GM12878 (cell line): ENCODE data around the gene ZNF613. TPM values are rescaled to one million over a fixed set of nuclear protein-coding genes. Genes with fewer than 3 reads are reported as not detected.

Experiments
- BRCA1 ChIP-seq: IDR thresholded peaks from 2 replicates; pipeline ENCODE4 v1.6.1; 2011; ENCODE audit warnings: low read depth, low read length, improper control_type of control experiment
- CHD1 ChIP-seq: IDR thresholded peaks from 2 replicates; pipeline ENCODE4 v1.6.1; 2012; ENCODE audit warnings: low read depth, low read length, improper control_type of control experiment
- EZH2 ChIP-seq: IDR thresholded peaks from 2 replicates; pipeline ENCODE4 v1.6.1; 2012; ENCODE audit warnings: low read depth, mild to moderate bottlenecking, control low read depth, inconsistent platforms, low read length, borderline replicate concordance; ENCODE audit not compliant: control insufficient read depth
- FOS ChIP-seq: IDR thresholded peaks from 3 replicates; pipeline ENCODE4 v1.6.1; 2011; ENCODE audit warnings: borderline replicate concordance; ENCODE audit not compliant: insufficient read length; ENCODE audit errors: extremely low read depth
- HSF1 ChIP-seq: fragments of 150-350 bp; IDR thresholded peaks from 2 replicates; pipeline ENCODE4 v1.6.1; 2014; ENCODE audit warnings: mild to moderate bottlenecking, low read depth, low read length
- IKZF1 ChIP-seq: fragments of 450-650 bp; conservative IDR thresholded peaks from 2 replicates; pipeline ENCODE4 v1.6.1; 2017; ENCODE audit warnings: antibody characterized with exemption, mild to moderate bottlenecking
- MTA2 ChIP-seq: fragments of 450-650 bp; IDR thresholded peaks from 2 replicates; pipeline ENCODE4 v1.6.1; 2016; ENCODE audit warnings: low read depth, mild to moderate bottlenecking, moderate library complexity
- MTA3 ChIP-seq: IDR thresholded peaks from 2 replicates; pipeline ENCODE4 v1.6.1; 2012; ENCODE audit warnings: low read length, inconsistent platforms, borderline replicate concordance
- NFIC ChIP-seq: IDR thresholded peaks from 2 replicates; pipeline ENCODE4 v1.6.1; 2012; ENCODE audit warnings: low read depth, mild to moderate bottlenecking, inconsistent platforms, low read length, moderate library complexity
- NFYA ChIP-seq: IDR thresholded peaks from 2 replicates; pipeline ENCODE4 v1.6.1; 2011; ENCODE audit warnings: low read depth, mild to moderate bottlenecking, low read length, improper control_type of control experiment, borderline replicate concordance
- NFYB ChIP-seq: IDR thresholded peaks from 2 replicates; pipeline ENCODE4 v1.6.1; 2011; ENCODE audit warnings: low read depth, mild to moderate bottlenecking, low read length, improper control_type of control experiment, moderate library complexity; ENCODE audit not compliant: insufficient read depth
- PAX5 ChIP-seq: IDR thresholded peaks from 2 replicates; pipeline ENCODE4 v1.6.1; 2011; ENCODE audit warnings: low read depth, low read length, borderline replicate concordance
- RAD51 ChIP-seq: fragments of 450-650 bp; IDR thresholded peaks from 2 replicates; pipeline ENCODE4 v1.6.1; 2016; ENCODE audit warnings: moderate library complexity, mild to moderate bottlenecking, inconsistent platforms
- SRF ChIP-seq, 2 experiments: IDR thresholded peaks; 2 replicates each; pipeline ENCODE4 v1.6.1; 2011; ENCODE audit warnings: low read depth in 2 of 2, low read length in 2 of 2, mild to moderate bottlenecking in 1 of 2, moderate library complexity in 1 of 2
- TCF7 ChIP-seq: IDR thresholded peaks from 2 replicates; pipeline ENCODE4 v1.6.1; 2014; ENCODE audit warnings: antibody characterized with exemption, borderline replicate concordance
- ZNF384 ChIP-seq: IDR thresholded peaks from 2 replicates; pipeline ENCODE4 v1.6.1; 2012; ENCODE audit warnings: low read depth, mild to moderate bottlenecking, low read length, improper control_type of control experiment, borderline replicate concordance
- polyA plus RNA-seq, 11 experiments: library from polyadenylated mRNA; depleted of rRNA in 4 of 11; unstranded in 6 of 11; stranded (reverse) in 5 of 11; fragments of >200 nt; fragmentation: Nextera tagmentation in 4 of 11; fragmentation: Illumina TruSeq in 1 of 11; extraction: Ambion mirVana in 4 of 11; extraction: Trizol in 1 of 11; gene quantifications; 1 replicate in 1 of 11; 2 replicates in 10 of 11; pipeline versions ENCODE4 v1.2.1 to v1.2.3, GENCODE V29; 2011 to 2016; ENCODE audit warnings: inconsistent platforms in 2 of 11, missing spikeins in 2 of 11, low read depth in 1 of 11
- total RNA-seq, 4 experiments: library from RNA; depleted of rRNA in 3 of 4; stranded (reverse); fragments of >200 nt in 3 of 4; fragmentation: Illumina TruSeq in 1 of 4; extraction: Trizol in 1 of 4; gene quantifications; 2 replicates each; pipeline versions ENCODE4 v1.2.1 to v1.2.3, GENCODE V29; 2013 to 2021
- TF ChIP-seq, protein P1 (sequence below): fragments of 450-650 bp; IDR thresholded peaks from 2 replicates; pipeline ENCODE4 v1.6.1; 2017; ENCODE audit warnings: mild to moderate bottlenecking
- TF ChIP-seq, protein P2 (sequence below): fragments of 450-650 bp; formaldehyde crosslinking; IDR thresholded peaks from 2 replicates; pipeline ENCODE4 v1.5.0; 2022; ENCODE audit warnings: mild to moderate bottlenecking, missing genetic modification characterization

ZNF613 gene
- total and polyA plus RNA-seq, 10 of the 15 experiments (the other 5 are each of a cell fraction or from before 2014, with no cell fraction given): 3.3 to 7.8 (median 5.0) TPM

GRCh38 chr19:51926784-51927741 lies at the start of gene ZNF613 (continued):
- TF ChIP-seq, protein P1, sequence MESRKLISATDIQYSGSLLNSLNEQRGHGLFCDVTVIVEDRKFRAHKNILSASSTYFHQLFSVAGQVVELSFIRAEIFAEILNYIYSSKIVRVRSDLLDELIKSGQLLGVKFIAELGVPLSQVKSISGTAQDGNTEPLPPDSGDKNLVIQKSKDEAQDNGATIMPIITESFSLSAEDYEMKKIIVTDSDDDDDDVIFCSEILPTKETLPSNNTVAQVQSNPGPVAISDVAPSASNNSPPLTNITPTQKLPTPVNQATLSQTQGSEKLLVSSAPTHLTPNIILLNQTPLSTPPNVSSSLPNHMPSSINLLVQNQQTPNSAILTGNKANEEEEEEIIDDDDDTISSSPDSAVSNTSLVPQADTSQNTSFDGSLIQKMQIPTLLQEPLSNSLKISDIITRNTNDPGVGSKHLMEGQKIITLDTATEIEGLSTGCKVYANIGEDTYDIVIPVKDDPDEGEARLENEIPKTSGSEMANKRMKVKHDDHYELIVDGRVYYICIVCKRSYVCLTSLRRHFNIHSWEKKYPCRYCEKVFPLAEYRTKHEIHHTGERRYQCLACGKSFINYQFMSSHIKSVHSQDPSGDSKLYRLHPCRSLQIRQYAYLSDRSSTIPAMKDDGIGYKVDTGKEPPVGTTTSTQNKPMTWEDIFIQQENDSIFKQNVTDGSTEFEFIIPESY: 0 out of 2 replicates have a peak, but pooled peaks have one; percentile 8
- TF ChIP-seq NFIC (no peak), MTA3 (no peak), SRF (IDR thresholded peaks at IDR 0.05; ENCODE audit: low read depth in 2 of 2, low read length in 2 of 2) (0 out of 4 replicates have a peak, but pooled peaks of 1 of the 2 experiments have one; percentile 6), BRCA1 (no peak), ZNF384 (peak; percentile 61), IKZF1 (peak; percentile 85), CHD1 (no peak), NFYA (no peak), EZH2 (no peak), PAX5 (peak; percentile 62; the same call in 1 of the 2 replicates), NFYB (0 out of 2 replicates have a peak, but pooled peaks have one; percentile 67), RAD51 (peak; percentile 8; the same call in 1 of the 2 replicates), TCF7 (no peak), FOS (no peak), MTA2 (peak; percentile 24; the same call in 1 of the 2 replicates), HSF1 (no peak)
- TF ChIP-seq, protein P2, sequence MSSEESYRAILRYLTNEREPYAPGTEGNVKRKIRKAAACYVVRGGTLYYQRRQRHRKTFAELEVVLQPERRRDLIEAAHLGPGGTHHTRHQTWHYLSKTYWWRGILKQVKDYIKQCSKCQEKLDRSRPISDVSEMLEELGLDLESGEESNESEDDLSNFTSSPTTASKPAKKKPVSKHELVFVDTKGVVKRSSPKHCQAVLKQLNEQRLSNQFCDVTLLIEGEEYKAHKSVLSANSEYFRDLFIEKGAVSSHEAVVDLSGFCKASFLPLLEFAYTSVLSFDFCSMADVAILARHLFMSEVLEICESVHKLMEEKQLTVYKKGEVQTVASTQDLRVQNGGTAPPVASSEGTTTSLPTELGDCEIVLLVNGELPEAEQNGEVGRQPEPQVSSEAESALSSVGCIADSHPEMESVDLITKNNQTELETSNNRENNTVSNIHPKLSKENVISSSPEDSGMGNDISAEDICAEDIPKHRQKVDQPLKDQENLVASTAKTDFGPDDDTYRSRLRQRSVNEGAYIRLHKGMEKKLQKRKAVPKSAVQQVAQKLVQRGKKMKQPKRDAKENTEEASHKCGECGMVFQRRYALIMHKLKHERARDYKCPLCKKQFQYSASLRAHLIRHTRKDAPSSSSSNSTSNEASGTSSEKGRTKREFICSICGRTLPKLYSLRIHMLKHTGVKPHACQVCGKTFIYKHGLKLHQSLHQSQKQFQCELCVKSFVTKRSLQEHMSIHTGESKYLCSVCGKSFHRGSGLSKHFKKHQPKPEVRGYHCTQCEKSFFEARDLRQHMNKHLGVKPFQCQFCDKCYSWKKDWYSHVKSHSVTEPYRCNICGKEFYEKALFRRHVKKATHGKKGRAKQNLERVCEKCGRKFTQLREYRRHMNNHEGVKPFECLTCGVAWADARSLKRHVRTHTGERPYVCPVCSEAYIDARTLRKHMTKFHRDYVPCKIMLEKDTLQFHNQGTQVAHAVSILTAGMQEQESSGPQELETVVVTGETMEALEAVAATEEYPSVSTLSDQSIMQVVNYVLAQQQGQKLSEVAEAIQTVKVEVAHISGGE: no peak
